Activated CD4-positive, CD25-positive, alpha-beta regulatory T cell treated with anti-CD3 and anti-CD28 coated beads, Interleukin-2, amount 50 U/mL, for 16 hours (primary cell): ENCODE results near the gene CSNK2B.

ENCODE experiments used
- DNase-seq: peaks from one replicate; pipeline ENCODE4 v3.0.0-alpha.2; 2020; ENCODE audit warnings: low read depth, low spot score

Gene CSNK2B

DNA sequence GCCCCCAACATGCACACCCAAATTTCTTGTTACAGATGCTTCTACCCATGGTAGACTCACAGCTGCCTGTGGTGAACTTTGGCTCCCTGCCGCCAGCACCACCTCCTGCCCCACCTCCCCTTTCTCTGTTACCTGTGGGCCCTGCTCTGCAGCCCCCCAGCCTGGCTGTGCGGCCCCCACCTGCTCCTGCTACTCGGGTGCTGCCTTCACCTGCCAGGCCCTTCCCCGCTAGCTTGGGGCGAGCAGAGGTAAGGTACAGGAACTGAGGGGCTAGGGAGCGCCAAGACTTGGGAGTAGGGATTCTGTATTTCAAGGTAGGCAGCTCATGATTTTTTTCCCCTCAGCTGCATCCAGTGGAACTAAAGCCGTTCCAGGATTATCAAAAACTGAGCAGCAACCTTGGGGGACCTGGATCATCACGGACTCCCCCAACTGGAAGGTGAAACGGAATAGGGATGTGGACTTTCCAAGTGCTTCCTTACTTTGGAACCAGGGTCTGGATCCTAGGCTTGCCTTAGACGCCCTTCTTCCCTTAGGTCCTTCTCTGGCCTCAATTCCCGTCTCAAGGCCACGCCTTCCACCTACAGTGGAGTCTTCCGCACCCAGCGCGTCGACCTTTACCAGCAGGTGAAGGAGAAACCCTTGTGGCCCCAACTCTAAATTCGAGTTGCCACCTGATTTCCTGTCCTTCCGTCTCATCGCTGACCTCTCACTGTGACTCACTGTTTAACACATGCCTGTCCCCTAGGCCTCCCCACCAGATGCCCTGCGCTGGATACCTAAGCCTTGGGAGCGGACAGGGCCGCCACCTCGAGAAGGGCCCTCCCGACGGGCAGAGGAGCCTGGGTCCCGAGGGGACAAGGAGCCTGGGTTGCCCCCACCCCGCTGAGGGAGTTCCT, 28.9 kb upstream of the CSNK2B start:
- no peak for DNase-seq

DNA sequence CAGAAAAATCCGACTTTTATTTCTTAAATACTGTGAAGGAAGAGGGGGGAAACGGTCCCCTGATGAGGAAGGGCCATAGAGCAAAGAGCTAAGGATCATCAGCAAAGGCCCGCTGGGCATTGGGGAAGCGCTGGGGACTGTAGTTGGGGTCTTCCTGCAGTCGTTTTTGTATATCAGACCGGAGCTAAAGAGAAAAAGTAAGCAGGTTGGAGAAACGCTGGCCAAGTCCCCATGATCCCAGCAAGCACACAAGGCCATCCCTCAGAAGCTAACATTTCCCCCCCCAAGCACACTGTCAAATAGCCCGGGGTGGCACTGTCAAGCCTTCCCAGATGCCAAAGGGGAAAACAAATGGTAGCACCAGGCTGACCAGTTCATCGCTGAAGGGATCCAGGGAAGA, 26.8 kb upstream of the CSNK2B start:
- no peak for DNase-seq

DNA sequence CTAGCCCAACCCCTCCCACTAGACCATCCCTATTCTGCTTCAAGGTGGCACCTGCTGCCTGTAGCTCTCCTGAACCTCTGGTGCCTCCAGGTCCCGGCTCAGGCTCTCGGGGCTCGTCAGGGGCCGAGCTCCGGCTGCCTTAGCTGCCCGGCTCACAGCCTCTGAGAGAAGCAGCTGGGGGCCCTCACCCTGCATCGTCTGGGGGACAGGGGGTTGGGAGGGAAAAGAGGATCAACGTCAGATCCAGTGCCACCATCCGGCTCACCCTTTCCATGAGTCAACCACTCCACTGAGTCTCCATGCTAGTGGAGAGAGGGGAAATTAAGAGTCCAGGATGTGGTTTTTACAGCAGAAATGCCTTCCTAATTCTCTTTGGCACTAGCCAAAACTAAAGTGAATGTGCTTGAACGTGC, 26.4 kb upstream of the CSNK2B start:
- DNase-seq, result no peak

DNA sequence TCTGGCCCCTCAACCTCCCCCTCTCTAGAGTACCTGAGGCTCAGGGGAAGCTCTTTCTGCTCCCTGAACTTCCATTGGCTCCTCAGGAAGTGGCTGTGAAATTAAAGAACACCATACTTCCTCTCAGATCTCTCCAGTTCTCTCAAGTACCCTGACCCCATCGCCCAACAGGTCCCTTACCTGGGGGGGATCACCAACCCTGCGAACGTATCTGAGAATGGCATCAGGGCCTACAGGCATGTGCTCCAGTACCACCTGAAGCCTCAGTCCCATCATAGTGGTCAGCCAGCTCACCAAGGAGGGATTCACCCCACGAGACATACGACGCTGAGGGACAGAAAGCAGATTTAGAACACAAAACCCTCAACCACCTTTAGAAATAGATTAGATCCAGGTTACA, 25.3 kb upstream of the CSNK2B start:
- no peak for DNase-seq

DNA sequence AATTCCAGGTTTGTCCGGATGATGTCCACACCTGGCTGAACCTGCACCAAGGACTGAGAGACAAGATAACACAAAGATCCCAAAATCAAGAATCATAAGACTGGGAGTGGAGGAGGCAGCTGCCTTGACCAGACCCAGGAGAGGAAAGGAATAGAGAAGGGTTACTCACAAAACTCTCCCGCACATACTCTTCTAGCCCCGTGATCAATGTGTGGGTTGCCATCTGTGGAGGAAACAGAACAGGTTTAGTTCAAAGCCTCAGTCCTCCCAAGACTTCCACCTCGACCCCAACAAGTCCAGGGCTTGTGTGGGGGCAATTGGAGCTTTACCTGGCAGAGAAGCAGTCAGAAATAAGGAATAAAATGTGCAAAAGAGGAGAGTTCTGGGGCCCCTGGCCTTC, 24.5 kb upstream of the CSNK2B start:
- no peak for DNase-seq

DNA sequence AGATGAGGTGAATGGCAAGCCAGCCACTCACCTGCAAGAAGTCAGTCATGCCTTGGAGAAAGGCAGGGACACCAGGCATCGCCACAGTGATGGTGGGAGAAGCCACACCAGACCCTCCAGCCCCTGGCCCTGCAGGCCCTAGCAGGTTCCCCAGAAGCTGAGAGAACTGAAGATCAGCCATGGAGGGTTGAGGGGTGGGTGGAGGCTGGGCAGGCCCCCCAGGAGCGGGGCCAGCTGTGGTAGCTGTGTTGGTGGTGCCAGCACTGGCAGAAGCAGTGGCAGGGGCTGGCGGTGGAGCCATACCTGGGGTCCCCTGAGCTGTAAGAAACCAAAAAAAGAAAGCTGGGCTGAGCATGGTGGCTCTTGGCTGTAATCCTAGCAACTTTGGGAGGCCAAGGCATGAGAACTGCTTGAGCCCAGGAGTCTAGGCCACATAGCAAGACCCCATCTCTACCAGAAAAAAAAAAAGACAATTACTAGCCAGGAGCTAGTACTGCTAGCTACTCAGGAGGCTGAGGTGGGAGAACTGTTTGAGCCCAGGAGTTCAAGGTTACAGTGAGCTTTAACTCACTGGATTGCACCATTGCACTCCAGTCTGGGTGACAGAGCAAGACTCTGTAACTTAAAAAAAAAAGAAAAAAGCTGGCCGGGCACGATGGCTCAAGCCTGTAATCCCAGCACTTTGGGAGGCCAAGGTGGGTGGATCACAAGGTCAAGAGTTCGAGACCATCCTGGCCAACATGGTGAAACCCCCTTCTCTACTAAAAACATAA, 22.9 kb upstream of the CSNK2B start:
- DNase-seq, result no peak

DNA sequence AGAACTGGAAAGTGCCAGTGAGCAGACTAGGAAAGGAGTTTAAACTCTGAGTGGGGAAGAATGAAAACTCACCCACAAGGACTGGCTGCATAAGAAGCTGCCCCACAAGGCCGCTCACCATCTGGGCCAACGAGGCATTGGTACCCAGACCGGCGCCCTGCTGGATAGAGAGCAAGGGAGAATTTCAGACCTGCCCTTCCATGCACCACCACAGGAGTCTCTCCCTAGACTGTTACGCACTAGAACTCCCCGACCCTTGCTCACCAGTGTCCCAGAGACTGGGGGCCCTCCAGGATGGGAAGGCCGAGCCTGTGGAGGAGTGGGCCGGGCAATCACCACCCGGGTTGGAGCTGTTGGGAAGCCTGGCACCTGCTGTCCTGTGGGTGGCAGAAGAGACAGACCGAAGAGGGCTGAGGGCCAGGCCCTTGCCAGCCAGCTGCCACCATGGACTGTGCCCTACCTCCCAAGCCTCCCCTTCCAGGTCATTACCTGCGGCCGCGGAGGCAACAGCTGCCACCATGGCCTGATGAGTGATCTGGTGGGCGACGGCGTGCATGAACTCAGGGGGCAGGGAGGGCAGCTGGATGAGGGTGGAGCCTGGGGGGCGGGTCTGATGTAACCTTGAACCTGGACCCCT, 21.9 kb upstream of the CSNK2B start:
- no peak for DNase-seq

DNA sequence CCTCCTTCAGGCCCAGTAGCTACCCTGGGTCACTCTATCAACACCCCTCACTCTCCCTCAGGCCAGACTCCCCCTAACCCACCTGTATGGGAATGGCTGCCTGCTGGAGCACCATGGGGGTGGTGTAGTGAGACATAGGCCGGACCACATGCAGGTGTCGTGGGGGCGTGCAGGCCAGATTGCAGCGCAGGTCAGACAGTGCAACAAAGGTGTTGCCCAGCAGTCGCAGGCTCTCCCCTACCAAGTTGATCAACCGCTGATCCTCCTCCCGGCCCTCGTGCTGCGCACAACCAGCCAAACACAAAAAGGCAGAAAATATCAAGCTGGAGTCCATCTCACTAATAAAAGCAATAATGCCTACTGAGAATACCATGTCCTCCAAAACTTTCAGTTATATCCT, 20.6 kb upstream of the CSNK2B start:
- DNase-seq, result no peak

DNA sequence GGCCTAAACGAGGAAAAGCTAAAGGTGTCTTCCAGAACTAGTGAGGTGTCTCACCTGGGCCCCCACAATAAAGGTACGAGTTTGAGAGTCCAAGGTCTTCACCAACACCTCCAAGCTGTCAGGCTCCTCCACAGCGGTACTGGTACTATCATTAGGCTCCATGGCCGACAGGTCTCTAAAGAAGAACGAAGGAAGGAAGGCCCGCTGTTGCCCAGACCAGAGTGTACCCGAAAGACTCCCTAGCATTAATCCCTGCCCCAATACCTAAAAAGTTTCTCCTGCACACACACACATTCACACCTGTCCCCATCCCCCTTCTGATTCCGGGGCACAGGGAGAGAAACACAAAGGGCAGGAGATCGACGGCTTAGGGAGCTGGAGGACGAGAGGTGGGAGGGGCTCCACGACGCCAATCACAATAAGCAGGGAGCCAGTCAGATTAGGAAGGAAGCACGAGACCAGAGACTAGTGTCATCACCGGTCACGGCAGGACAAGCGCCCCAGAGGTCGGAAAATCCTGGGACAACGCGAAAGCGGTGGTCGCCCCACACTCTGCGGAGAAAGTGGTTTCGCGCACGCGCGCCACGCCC, 14.2 kb upstream of the CSNK2B start:
- no peak for DNase-seq

DNA sequence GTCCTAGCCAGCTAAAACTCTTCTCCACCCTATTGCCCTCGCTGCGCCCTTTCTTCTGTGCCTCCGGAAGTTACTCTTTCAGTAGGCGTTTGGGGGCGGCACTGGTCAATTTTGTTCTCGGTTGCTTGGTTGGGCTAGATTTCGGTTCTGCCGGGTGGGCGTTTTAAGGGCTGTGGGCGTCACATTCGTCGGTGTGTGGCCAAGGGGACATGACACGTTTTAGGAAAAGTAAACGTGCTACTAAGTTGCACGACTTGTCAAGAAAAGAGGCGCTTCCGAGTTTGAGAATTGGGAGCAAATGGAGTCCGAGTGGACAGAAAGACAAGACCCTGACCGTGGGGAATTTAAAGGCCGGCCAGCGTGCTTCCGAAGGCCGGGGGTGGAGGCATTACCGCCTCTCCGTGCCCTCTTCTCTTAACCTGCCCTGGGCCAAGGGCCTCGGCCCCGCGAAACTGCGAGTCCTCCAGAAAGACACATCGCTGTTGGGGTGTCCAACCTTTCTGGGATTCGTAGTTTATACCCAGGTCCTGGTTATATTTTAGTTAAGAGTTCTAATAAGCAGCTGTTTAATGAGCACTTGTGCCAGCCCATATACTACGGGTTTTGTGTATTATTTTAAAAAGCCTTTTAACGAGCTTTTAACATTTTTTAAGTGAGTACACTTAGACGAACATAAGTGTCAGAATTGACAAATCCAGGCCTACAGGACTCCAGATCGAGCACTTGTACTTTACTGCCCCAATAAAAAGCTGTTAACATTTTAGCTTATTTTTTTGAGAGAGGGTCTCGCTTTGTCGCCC, 12.8 kb upstream of the CSNK2B start:
- no peak for DNase-seq

DNA sequence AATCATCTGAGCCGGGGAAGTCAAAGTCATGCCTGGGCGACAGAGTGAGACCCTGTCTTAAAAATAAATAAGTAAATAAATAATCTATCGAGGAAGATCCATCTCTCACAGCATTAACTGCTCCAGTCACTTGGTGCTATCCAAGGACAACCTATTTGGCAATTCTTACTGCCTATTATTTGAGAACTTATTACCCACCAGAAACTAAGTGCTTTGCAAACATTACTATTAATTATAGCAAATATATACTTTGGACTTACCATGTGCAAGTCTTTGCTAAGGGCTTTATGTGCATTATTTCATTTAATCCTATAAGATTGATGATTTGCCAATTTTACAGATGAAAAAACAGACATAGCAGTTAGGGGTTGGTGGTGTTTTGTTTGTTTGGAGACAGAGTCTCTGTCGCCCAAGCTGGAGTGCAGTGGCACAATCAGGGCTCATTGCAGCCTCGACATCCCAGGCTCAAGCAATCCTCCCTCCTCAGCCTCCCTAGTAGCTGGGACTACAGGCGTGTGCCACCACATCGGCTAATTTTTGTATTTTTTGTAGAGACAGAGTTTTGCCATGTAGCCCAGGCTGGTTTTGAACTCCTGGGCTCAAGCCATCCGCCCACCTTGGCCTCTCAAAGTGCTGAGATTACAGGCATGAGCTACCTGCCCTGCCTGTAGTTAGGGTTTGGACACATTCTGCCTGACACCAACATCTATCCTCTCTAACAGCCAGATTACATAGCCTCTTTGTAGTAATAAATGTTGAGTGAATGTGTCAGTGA, 11.1 kb upstream of the CSNK2B start:
- DNase-seq, result no peak

DNA sequence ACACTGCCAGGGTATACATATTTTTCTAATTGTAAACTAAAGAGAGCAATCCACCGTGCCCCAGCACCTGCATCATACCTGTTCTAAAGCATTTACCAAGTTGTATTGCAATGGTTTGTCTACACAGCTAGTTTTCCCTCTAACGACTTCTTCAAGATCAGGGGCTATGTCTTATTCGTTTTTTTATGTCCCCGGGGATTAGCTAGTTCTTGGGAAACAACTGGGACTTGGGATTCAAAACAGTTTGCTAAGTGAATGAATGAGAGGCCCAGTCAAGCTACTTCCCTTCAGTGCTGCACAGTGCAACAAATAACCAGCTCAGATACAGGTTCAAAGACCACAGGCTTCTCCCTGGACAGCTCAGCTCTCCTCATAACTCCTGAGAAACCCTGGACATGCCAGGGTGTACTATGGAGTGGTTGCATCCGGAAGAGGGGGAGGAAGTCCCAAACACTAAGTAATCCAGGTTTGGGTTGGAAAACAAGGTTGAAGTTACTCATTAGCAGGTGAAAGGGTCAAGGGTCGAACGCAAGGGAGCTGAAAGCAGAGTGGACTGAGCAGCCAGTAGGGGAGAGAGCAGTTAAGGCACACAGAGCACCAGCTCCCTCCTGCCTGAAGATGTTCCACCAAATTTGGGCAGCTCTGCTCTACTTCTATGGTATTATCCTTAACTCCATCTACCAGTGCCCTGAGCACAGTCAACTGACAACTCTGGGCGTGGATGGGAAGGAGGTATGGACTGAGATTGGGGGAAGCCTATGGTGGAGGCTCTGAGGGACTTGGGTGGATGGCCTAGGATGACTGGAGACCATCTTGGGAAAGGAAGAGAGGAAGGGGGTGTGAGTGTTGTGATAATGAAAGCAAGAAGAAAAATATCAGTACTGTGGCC, 10.3 kb upstream of the CSNK2B start, which contains the start of gene APOM:
Gene APOM, plus strand, starts transcription at position 546 of the 889 bp plus-strand sequence. Its CDS starts 73 bp downstream, at position 619.
- no peak for DNase-seq

DNA sequence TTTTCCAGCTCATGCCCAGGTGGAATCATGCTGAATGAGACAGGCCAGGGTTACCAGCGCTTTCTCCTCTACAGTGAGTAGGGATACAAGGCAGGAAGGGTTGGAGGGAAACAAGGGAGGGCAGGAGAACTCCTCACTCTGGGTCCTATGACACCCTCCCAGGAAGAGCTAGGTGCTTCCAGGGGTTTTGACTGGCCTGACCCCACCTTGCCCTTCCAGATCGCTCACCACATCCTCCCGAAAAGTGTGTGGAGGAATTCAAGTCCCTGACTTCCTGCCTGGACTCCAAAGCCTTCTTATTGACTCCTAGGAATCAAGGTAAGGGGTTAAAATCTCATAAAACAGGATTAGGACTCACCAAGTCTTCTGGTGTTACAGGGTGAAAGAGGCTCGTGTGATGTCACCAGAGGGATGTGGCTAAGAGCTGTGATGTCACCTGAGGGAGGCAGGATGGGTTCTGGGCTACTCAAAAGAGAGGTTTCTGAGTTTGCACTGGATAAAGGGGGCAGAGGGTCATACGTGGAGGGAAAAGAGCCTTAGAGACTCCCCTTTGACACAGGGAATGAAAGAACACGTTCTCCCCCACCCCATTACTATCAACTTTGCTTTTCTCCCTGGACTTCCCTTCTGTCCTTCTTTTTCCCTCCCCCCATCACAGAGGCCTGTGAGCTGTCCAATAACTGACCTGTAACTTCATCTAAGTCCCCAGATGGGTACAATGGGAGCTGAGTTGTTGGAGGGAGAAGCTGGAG, 8.3 kb upstream of the CSNK2B start:
- DNase-seq, result no peak

DNA sequence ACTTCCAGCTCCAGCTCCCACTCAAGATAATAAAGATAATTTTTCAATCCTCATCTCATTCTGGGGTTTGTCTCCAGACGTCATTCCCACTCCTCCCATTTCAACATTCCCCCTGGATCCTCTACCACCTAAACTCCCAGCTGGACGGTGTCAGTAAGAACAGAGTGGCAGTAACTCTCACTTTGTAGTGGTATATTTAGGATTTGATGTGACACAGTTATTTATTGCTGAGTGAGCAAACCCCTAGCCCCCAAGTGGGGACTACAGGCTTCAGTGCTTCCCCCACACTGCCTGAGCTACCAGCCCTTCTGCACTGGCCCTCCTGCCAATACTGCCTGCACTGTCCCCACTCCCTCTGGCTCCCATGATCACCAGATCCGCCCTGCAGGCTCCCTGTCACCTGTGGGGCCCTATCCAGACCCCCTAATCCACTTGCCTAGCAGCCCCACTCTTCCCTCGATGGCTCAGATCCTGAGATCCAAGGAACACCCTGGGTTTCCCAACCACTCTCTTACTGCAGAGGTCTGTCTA, 7.7 kb upstream of the CSNK2B start:
- DNase-seq, result no peak

DNA sequence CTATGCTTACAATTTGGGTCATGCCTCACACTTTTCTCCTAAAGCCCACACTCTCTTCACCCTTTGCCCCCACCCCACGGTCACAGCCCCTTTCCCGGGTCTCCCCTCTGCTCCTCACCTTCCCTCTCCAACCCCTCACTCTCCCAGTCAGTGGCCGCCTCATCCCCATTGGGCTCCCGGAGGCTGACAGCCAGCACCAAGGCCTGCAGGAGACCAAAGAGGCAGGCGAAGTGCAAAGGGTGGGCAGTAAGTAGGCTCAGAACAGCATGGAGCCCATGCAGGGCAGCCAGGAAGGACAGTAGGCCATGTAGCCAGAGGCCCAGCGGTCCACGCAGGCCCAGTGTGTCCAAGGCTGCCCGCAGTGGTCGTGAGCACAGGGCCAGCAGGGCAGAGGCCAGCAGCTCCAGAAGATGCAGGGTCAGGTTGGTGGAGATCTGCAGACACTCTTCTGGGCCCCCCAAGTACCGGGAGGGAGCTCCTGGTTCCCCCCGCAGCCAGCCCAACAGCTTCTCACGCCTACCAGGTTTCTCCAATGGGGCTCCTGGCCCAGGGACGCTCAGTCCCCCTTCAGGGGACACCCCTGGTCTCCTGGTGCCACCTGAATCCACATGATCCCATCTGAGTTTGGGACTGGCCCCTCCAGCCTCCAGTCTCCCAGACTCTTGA, 6.8 kb upstream of the CSNK2B start:
- no peak for DNase-seq

DNA sequence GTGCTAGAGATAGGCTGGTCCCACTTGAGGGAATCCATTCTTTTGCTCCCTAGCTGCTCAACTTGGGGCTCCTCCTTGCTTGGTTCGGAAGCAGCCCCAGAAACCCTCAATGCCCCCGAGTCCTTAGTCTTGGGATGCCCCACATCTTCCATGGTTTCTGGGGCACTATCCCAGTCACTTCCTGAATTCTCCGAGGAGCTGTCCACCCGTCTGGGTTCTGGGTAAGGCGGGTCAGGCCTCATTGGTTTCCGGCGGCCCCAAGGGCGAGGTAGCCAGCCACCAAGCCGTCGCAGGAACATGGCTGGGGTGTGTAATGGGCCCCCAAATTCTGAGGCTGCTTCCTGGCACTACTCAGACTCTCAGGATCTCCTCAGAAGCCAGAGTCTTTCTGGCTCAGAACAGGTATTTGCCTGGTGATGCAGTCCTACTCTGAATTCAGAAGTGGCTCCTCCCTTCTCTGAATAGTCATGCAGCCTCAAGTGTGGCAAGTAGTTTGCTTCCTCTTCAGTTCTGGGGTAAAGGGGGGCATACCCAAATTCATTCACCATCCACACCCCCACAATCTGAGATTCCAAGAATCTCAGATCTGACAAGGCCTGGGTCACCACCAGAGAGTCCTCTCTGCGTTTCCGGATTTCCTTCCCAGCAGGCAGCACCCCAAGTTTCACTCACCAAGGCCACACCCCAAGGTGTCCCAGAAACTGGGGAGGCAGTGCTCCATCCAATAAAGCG, 6.1 kb upstream of the CSNK2B start:
- DNase-seq, result no peak
